NK-92 treated with Interleukin-12 subunit alpha and Interleukin-12 subunit beta, amount 100 ng/mL, for 24 hours (cell line): ENCODE measurements around the gene FMN2.
"Not testable (repeated sequence)": the region's sequence is repeated elsewhere in the genome, so short reads cannot be mapped to it uniquely, and the experiment has no call there.

Source experiments
- DNase-seq: peaks from one replicate; lab custom pipeline; 2025; lab: John Stamatoyannopoulos, UW

Gene FMN2

DNA sequence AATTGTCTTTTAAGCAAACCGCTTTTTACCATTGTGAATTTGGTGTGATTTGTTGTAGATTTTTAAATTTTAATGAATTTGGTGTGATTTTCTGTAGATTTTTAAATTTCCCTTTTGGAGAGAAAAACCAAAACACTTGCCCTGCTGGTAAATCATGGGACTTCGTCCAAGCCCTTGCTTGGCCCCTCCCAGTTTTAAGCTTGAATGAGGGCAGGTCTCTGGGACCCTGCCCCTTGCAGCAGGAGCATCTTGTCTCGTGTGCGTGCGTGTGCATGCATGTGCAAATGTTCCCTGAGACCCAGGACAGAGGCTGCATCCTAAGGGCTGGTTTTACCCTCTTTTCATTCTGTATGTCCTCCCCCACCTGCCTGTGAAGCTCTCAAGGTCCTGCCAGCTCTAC lies 271.6 kb downstream of the FMN2 start:
- no peak for DNase-seq

- DNase-seq = no peak
Observed at GRCh38 chr1:240363914-240364313, 272.2 kb downstream of the FMN2 start.

GRCh38 chr1:240366636-240367035 lies 275.0 kb downstream of the FMN2 start:
- DNase-seq = no peak

DNA sequence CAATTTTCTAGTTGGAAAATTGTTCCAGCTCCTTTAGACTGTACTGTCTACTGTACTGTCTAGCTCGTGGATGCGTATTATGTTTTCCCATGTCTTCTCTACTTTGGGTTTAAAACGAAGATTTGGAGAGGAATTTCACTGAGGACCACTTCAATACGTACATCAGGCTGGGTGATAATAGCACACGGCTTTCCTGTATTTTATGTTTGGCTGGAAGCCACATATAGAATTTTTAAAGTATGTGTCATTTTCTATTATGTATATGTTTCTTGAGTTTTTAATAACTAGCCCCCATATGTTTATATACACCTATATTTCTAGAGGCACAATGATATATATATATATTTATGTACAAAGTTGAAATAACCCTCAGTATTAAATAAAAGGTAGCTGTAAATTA lies 293.9 kb downstream of the FMN2 start:
- no peak for DNase-seq

DNA sequence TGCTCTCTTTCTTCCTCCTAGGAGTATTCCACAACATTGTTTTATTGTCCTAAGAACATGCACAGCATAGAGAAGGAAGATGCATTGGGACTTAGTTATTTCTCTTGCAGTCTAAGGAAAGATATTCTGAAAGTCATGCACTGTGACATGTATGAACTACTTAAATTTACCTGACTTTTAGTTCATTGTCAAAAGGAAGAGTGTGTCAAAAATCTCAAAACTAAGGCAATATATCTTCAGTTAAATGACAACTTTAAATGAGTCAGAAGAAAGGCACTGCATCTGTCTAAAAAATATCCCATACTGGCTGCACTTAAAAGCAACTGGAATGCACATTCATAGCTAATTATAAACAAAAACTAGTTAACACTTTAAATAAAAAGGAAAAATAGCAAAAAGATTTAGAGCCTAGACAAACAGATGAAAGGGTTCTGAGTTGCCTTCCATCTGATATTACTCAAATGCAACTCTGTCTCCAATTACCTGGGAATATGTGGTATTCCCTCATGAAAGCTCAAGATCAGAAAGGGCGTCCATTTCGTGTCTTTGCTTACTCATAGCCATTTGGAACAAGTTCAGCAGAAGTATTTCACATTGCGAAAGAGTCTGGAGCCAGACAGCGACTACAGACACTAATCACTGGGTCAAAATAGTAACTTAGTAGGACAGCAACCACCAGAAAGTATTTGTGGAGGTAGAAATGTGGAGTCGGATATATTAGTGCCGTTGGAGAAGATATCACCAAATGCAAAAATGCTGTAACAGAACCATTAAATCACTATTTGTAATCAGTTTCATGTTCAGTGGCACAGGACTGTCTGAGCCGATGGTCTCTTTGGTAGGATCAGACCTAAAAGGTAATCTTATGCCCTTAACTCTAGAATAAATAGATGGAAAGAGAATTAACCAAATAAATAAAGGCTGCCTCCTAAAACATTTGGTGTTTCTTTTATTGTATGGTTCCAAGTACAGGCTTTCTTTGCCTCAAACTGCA lies 294.6 kb downstream of the FMN2 start:
- DNase-seq = no peak

GRCh38 chr1:240387051-240387450 lies 295.4 kb downstream of the FMN2 start:
- DNase-seq = no peak

DNA sequence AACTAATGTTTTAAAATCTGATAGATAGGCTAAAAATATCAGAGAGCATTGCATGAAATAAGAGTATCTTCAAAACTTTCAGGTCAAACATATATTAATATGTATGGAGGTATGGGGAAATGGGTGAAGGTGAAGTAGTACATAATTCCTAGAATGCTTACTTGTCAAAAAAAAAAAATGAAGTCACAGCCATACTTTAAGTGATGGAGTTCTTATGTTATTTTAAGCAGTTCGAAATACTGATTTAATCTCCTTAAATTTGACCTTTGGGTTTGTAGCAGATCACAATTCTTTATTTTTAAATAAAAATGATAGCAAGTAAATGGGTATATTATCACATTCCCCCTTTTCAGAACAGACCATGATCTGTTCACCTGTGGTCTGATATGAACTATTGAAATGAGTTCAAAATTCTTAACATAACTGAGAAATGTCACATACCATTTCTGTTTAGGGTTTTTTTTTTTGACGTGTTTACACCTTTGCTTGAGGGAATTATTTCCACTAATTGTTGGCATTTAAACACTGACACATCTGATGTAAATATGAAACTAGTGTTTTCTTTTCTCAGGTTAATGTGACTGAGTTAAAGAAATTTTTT lies 300.1 kb downstream of the FMN2 start:
- DNase-seq = no peak

DNA sequence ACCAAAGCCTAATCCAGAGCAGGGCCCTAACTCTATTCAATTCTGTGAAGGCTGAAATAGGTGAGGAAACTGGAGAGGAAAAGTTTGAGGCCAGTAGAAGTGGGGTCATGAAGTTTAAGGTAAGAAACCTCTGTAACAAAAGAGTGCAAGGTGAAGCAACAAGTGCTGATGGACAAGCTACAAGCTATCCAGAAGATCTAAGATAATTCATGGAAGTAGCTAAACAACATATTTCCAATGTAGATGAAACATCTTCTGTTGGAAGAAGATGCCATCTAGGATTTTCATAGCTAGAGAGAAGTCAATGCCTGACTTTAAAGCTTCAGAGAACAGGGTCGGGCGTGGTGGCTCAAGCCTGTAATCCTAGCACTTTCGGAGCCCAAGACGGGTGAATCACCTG lies 302.7 kb downstream of the FMN2 start:
- DNase-seq = no peak

DNA sequence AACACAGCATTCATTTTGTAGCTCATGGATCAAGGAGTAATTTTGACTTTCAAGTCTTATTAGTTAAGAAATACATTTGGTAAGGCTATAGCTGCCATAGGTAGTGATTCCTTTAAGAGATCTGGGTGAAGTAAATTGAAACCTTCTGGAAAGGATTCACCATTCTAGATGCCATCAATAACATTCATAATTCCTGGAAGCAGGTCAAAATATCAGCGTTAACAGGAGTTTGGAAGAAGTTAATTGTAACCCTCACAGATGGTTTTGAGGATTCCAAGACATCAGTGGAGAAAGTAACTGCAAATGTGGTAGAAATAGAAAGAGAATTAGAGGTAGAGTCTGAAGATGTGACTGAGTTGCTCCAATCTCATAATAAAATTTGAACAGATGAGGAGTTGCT lies 303.7 kb downstream of the FMN2 start:
- no peak for DNase-seq

DNA sequence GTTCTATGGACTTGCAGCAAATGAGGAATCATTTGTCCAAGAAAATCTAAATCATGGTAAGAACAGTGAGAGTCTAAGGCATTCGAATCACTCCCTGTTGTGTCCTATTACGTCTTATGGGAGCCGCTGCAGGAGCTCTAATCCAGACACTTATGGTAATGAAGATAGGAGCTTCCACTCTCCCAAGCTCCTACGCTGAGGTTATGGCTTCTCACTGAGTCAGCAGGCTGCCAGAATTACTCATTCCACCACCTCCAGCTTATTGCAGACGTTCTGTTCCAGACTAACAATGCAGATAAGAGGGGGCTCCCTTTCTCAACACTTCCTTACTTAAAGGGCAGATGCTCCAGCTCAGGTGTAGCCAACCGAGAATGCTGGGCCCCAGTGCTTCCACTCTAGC lies 307.7 kb downstream of the FMN2 start:
- no peak for DNase-seq

DNA sequence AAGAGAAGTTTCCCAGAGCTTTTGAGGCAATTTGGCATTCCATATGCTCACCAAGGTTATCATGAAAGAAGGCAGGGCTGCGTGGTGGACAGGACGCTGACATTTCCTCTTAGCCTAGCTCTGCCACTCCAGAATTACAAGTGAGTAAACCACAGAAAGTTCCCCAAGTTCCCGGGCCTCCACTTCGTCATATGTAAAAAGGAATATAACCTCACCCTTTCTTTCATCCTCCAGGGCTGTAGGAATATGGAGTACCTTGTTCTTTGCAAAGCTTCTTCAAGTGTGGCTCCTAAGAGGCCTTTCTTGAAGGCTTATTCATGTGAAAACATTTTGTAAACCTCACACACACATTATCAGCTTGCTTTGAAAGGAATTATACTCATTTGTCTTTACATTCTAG lies 310.0 kb downstream of the FMN2 start:
- no peak for DNase-seq

DNA sequence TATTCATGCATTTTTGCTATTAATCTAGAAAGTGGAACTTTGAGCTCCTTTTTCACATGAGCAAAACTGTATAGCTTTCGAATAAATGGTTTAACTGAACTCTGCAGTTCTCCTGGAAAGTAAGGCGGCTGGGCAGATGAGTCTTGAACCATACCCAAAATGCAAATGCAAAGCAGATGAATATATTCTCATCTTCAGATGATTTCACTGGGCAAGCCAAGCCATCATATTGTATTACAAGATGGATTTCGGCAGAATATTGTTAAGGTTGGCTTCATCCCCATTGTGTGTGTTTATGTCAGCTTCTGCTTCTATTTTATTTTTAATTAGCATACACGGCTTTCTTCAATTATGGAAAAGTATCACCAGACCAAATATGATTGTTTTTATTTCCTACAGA lies 310.6 kb downstream of the FMN2 start:
- no peak for DNase-seq

DNA sequence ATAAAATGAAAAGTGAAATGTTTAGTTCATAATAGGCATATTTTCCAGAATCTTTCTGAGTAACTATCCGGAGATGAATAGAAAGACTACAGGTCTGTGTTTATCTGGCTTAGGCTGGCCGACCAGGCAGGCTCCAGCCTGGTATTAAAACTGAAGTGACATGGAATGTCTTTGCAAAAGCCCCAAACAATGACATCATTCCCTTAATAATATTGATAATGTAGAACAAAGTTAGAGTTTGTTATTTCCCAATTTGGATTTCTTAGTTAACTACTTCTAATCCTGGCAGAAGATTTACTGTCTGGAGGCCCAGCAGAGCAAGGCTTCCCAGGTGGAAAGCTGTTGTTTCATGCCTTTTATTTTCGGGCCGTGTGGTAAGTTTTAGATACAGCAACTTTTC lies 312.6 kb downstream of the FMN2 start:
- no peak for DNase-seq

- no peak for DNase-seq
Observed at GRCh38 chr1:240405751-240406150, 314.1 kb downstream of the FMN2 start.

GRCh38 chr1:240407407-240407806 lies 315.7 kb downstream of the FMN2 start:
- DNase-seq = no peak

GRCh38 chr1:240409615-240410014 lies 317.9 kb downstream of the FMN2 start:
- DNase-seq = no peak

GRCh38 chr1:240413732-240414131 lies 322.0 kb downstream of the FMN2 start:
- DNase-seq = no peak

DNA sequence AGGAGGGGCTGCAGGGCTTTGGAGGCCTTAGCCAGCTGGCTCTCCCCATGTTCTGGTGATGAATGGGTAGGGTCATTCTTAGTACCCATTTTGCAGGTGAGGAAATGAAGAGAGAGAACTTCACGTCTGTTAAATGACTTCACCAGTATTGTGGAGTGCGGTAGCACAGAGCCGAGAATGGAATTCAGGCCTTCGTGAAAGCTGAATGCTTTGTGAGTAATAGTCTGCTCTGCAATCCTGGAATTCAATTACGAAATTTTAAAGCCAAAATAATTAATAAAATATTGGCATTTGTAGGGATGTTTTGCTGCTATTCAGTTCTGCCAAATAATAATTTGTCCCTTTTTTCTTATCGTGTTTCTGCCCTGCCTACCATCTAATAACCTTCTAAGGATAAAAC lies 322.6 kb downstream of the FMN2 start:
- DNase-seq = no peak

DNA sequence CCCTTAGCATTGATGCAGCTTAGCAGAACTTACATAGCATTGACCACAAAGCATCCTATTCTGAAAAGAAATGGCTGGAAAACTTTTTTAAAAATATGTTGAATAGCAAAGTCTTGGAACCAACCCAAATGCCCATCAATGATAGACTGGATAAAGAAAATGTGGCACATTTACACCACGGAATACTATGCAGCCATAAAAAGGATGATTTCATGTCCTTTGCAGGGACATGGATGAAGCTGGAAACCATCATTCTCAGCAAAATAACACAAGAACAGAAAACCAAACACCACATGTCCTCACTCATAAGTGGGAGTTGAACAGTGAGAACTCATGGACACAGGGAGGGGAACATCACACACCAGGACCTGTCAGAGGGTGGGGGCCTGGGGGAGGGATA lies 323.3 kb downstream of the FMN2 start:
- DNase-seq = not testable (repeated sequence)

- DNase-seq = no peak
Observed at GRCh38 chr1:240415532-240415931, 323.8 kb downstream of the FMN2 start.

DNA sequence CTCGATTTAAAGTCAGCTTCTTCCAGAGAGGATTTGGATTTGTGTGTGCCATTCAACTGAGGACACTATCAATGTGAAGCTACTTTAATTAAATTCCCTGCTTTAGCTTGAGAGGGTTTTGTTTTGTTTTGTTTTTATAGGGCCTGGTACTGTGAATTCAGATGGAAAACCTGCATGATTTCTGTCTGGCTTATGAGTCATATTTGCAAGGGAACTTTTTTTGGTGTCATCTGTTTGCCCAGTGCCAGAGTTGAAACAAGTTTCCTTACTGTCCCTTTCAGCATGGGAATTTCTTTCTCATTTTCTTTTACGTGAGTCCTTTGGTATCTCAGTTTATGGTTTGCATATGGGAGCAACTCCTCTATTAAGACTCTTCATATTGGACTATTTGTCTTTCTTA lies 325.6 kb downstream of the FMN2 start:
- no peak for DNase-seq

- no peak for DNase-seq
Observed at GRCh38 chr1:240420766-240421165, 329.1 kb downstream of the FMN2 start.

DNA sequence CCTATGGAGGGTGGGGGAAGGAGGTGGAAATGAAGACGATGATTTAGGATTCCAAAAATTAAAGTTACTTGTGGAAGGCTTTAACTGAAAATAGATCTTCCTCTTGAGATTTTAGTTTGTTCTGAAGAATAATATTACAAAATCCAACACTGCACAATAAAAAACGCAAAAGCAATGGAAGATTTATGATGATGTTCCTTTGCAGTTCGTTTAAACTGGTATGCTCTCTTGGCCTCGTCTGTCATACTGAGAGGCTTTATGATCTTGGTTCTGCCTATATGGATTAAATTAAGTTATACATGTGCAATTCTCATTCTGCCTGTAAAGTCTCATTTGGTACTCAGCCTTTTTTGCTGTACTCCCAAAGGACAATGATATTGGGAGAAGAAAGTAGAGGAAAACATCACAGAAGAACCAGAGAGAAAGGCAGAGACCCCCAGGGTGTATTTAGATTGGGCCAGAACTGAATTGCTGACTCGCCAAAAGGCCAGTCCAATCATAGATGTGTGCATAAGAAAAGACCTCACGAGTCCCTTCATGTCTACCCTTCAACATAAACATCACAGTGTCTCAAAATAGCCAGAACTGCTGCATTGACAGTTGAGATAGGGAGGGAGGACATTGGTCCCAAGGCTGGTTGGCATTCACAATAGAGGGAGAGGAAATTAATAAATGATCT lies 331.7 kb downstream of the FMN2 start:
- DNase-seq = no peak
